Retinal pigment epithelial cell (primary cell): ENCODE measurements around the gene SH3BP5.
A peak's percentile ranks its signal among the peaks of the same experiment; 100 is the strongest.

Source experiments
- DNase-seq: peaks from one replicate; pipeline ENCODE4 v3.0.0-alpha.2; 2010; ENCODE audit warnings: low read depth
- H3K4me3 ChIP-seq: 2 replicates; pipeline ENCODE4 v1.5.1; 2011; ENCODE audit warnings: mild to moderate bottlenecking, low read length, control low read depth, moderate library complexity
- CTCF ChIP-seq: conservative IDR thresholded peaks from 2 replicates; pipeline ENCODE4 v1.5.1; 2011; ENCODE audit warnings: low read depth, low read length, control low read depth, inconsistent platforms

SH3BP5 gene

GRCh38 chr3:15309662-15310335, 22.6 kb downstream of the SH3BP5 start:
- no peak for TF ChIP-seq CTCF
- H3K4me3 ChIP-seq: no peak overlapping the region
- no peak for DNase-seq

DNA sequence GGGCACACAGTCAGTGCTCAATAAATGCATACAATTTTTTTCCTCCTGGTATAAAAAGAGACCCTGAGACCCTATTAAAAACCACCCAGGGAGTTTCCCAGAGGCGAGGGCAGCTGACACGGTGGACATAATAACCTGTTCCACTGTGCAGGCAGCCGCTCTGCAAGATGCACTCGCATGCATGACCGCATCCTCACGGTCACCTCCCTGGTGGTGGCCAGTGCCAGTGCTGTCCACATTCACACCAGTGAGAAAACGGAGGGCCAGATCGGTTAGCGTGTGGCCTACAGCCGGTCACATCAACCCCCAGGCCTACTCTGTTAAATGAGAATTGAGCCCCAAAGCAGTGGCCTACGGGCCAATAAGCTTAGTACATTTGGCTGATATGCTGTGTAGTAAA, 24.8 kb downstream of the SH3BP5 start:
- DNase-seq: no peak
- TF ChIP-seq CTCF: no peak
- no peak overlapping the region for H3K4me3 ChIP-seq

DNA sequence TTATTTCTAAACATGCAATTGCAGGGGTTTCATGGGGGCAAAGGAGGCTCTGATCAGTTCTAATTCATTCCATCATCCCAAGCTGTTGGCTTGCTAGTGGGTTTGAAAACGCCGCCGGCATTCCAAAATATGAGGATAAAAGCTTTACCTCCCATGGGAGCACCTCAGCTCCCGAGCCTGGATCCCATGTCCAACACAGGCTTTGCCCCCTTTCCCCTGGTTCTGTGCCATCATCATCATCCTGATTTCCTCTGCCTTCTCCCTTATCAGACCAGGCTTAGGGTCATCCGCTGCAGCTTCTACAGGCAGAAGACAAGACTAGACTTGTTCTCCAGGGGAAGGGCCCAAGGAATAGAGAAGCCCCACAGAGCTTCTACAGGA, 25.4 kb downstream of the SH3BP5 start:
- no peak for TF ChIP-seq CTCF
- H3K4me3 ChIP-seq: no peak overlapping the region
- DNase-seq: no peak

DNA sequence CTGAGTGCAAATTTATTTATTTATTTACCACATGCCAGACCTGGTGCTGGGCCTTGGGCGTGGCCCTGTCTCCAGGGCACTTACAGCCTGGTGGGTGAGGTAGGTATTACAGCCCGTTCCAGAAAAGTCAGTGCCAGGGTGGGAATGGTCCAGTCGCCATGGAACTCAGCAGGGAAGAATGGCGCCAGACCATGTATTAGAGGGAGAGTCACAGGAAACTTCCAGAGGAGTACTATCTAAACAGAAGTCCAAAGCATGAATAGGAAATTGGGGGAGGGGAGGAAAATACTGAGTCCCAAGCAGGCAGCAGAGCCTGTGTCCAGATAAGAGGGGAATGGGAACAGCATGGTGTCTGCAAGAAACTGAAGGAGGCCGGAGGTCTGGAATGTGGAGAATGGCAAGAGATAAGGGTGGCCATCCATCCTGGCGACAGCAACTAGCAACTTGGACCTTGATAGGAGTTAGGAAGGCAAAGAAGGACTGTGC, 27.0 kb downstream of the SH3BP5 start:
- peak; percentile 49 for TF ChIP-seq CTCF
- no peak overlapping the region for H3K4me3 ChIP-seq
- no peak for DNase-seq

DNA sequence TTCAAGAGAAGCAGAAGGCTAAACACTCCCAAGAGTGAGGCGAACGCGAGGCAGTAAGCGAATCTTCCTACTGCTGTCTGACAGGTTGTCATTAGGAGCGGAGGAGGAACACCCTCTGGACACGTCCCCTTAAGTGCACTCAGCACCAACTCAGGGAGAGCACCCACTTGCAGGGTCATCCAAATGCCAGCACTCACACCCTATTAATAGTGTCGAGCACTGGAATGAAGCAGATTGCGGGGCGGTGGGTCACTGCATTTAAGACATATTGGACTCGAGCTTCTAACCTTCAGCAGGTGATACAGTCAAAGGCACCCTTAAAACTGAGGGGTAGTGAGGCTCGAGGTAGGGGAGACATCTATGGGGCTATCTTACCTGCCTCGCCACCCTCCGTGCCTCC, 28.7 kb downstream of the SH3BP5 start:
- TF ChIP-seq CTCF: no peak
- no peak overlapping the region for H3K4me3 ChIP-seq
- no peak for DNase-seq

GRCh38 chr3:15303216-15303615, 29.2 kb downstream of the SH3BP5 start:
- TF ChIP-seq CTCF: no peak
- DNase-seq: no peak
- H3K4me3 ChIP-seq: no peak overlapping the region

GRCh38 chr3:15301761-15302160, 30.6 kb downstream of the SH3BP5 start:
- no peak overlapping the region for H3K4me3 ChIP-seq
- no peak for TF ChIP-seq CTCF
- DNase-seq: no peak
